Peyer's patch (tissue), 4 donors: ENCODE measurements around the gene SLCO3A1.

Source experiments
- CTCF ChIP-seq, 6 experiments: fragments of 450-650 bp in 4 of 6; fragments of 200-600 bp in 2 of 6; sonication (generic) in 1 of 6; IDR thresholded peaks; one replicate each; pipeline ENCODE4 v1.5.1; 2017 to 2019; ENCODE audit warnings: antibody characterized with exemption in 6 of 6, mild to moderate bottlenecking in 3 of 6, moderate library complexity in 1 of 6
- POLR2A ChIP-seq, 2 donors: fragments of 450-650 bp; IDR thresholded peaks; one replicate each; pipeline ENCODE4 v1.5.1; 2017; ENCODE audit warnings: antibody characterized with exemption in 2 of 2, mild to moderate bottlenecking in 2 of 2, moderate library complexity in 2 of 2

- TF ChIP-seq CTCF (IDR thresholded peaks at IDR 0.05) (no peak), POLR2A (IDR thresholded peaks at IDR 0.05) (no peak)
Measured at GRCh38 chr15:91997163-91997562, 143.7 kb downstream of the SLCO3A1 start.
